Measurements from ENCODE around the gene MAML2.

MAML2 gene

DNA sequence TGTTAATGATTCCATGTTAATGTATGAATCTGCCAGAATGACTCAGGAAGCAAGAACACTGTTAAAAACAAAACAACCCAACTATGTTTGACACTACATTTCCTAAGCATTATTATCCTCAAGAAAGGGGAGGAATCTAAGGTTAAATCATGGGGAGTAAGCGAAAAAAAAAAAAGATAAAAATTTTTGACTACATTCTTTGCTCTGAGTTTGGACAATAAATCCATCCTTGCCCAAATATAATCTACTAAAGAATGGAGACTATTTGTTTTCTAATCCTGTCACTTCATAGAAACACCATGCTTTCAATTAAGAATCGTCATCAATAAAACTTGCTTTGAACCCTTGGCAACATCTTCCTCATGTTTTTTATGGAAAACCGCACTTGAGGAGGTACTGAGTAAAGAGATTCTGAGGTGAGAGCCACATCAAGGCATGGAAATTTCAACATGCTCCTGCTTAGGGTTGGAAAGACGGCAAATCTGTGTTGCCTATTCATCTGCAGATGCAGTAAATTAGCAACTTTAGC is 9.7 kb downstream of the MAML2 start:
- H3K4me3 Mint-ChIP-seq, result no peak overlapping the region
- no peaks in the 10 kb centered on the region for H3K9me3 Mint-ChIP-seq
- H3K27me3 Mint-ChIP-seq, result no peaks in the 10 kb centered on the region
- H3K27ac Mint-ChIP-seq, result no peak overlapping the region
- H3K36me3 Mint-ChIP-seq (ENCODE audit: insufficient read depth), result no peaks in the 10 kb centered on the region
- ATAC-seq (replicated peaks), result no peak
- H3K4me1 Mint-ChIP-seq (ENCODE audit: low read depth in 2 of 2), result peaks cover 31 to 61% of the 10 kb centered on the region in 2 donors
- DNase-seq, result no peak

DNA sequence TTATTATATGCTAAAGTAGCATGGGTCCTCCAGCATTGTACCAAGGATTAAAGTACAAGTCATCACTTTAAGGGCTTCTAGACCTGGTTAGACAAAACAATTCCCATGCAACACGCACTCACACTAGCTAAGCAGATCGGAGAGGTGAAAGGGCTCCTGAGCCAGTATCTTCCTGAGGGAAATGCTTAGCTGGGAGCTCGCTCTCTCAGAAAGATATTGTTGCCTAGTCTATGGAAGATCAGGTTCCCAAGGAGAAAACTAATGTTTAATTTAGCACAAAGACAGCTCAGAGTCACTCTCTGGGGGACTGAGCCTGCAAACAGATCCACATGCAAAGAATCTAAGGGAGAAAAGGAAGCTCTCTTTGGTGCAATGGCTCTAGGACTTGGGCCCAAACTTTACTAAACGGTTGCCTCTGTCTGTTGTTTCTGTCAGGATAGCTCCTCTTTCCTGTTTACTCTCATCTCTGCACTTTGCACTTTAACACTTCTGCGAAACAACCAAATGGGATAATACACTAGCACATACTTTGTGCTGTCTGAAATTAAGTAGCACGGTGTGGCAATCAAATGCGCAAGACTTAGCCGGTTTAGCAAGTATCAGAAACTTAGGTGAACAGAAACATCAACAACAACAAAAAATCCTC is 10.7 kb downstream of the MAML2 start:
- DNase-seq (no peak), ATAC-seq (replicated peaks) (no peak)
- Mint-ChIP-seq H3K27ac (no peak overlapping the region), H3K4me1 (ENCODE audit: low read depth in 2 of 2) (peaks cover 21 to 52% of the 10 kb centered on the region in 2 donors), H3K4me3 (no peak overlapping the region), H3K36me3 (ENCODE audit: insufficient read depth) (no peaks in the 10 kb centered on the region), H3K9me3 (no peaks in the 10 kb centered on the region), H3K27me3 (no peaks in the 10 kb centered on the region)

DNA sequence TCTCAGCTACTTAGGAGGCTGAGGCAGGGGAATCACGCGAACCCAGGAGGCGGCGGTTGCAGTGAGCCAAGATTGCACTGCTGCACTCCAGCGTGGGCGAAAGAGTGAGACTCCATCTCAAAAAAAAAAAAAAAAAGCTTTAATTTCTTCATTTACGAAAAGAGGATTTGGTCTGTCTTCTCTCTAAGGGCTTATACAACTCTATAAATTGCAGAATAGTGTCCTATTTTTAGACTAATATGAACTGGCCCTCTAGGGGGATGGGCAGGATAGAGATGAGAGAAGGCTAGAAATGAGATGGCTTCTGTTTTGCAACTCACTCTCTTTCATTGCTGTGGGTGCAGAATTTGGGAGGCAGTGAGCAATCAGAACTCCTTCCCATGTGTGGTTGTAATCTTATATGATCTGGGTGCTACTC is 11.3 kb downstream of the MAML2 start:
- no peak for ATAC-seq (replicated peaks)
- no peaks in the 10 kb centered on the region for H3K9me3 Mint-ChIP-seq
- H3K27ac Mint-ChIP-seq, result no peak overlapping the region
- peaks cover 22 to 46% of the 10 kb centered on the region in 2 donors for H3K4me1 Mint-ChIP-seq (ENCODE audit: low read depth in 2 of 2)
- no peaks in the 10 kb centered on the region for H3K36me3 Mint-ChIP-seq (ENCODE audit: insufficient read depth)
- no peaks in the 10 kb centered on the region for H3K27me3 Mint-ChIP-seq
- no peak for DNase-seq
- H3K4me3 Mint-ChIP-seq, result no peak overlapping the region

DNA sequence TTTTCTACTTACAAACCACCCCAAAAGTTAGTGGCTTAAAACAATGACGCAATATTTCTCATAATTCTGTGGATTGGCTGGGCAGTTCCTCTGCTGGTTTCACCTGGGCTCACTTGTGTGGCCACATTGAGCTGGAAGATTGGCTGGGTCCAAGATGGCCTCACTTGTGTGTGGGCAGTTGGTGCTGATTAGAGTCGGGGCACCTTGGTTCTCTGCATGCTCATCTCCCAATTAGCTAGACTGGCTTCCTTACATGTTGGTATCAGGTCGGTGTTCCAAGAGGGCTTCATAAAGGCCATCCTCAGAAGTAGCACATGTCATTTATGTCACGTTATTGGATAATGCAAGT is 12.5 kb downstream of the MAML2 start:
- peaks cover 20 to 41% of the 10 kb centered on the region in 2 donors for H3K4me1 Mint-ChIP-seq (ENCODE audit: low read depth in 2 of 2)
- no peak for ATAC-seq (replicated peaks)
- H3K9me3 Mint-ChIP-seq, result no peaks in the 10 kb centered on the region
- H3K27ac Mint-ChIP-seq, result peak overlapping the region in 1 of 2 donors; percentile 44
- no peak overlapping the region for H3K4me3 Mint-ChIP-seq
- DNase-seq, result no peak
- no peaks in the 10 kb centered on the region for H3K27me3 Mint-ChIP-seq
- H3K36me3 Mint-ChIP-seq (ENCODE audit: insufficient read depth), result no peaks in the 10 kb centered on the region

GRCh38 chr11:96329855-96330510 is 13.0 kb downstream of the MAML2 start:
- Mint-ChIP-seq H3K27me3 (no peaks in the 10 kb centered on the region), H3K36me3 (ENCODE audit: insufficient read depth) (no peaks in the 10 kb centered on the region), H3K9me3 (no peaks in the 10 kb centered on the region), H3K4me1 (ENCODE audit: low read depth in 2 of 2) (peaks cover 20 to 39% of the 10 kb centered on the region in 2 donors), H3K27ac (peak overlapping the region in 1 of 2 donors; percentile 44), H3K4me3 (no peak overlapping the region)
- DNase-seq, result no peak
- no peak for ATAC-seq (replicated peaks)

DNA sequence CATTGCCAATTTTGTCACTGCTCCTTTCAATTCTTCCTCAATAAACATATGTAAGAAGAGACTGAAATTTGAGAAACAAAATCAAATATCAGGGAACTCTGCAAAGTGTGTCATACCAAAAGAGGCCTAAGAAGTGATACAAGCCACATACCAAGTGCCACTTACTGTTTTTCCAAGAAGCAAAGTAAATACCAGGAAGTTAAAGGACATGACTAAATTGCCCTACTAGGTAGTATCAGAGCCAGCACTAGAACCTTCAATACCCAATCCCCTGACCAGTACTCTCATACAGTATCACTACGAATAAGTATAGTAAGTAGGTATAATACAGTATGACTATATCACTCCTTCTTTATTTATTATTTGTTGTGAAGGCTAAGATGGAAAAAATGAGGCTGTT is 13.6 kb downstream of the MAML2 start:
- Mint-ChIP-seq H3K27me3 (no peaks in the 10 kb centered on the region), H3K4me3 (no peak overlapping the region), H3K27ac (peak overlapping the region in 1 of 2 donors; percentile 19), H3K4me1 (ENCODE audit: low read depth in 2 of 2) (peaks cover 20 to 35% of the 10 kb centered on the region in 2 donors), H3K36me3 (ENCODE audit: insufficient read depth) (no peaks in the 10 kb centered on the region), H3K9me3 (no peaks in the 10 kb centered on the region)
- DNase-seq (no peak), ATAC-seq (replicated peaks) (no peak)

- Mint-ChIP-seq H3K27ac (peak overlapping the region in 1 of 2 donors; percentile 19), H3K4me1 (ENCODE audit: low read depth in 2 of 2) (peaks cover 20 to 33% of the 10 kb centered on the region in 2 donors), H3K9me3 (no peaks in the 10 kb centered on the region), H3K4me3 (no peak overlapping the region), H3K36me3 (ENCODE audit: insufficient read depth) (no peaks in the 10 kb centered on the region), H3K27me3 (no peaks in the 10 kb centered on the region)
- DNase-seq (no peak), ATAC-seq (replicated peaks) (no peak)
Observed at GRCh38 chr11:96328395-96329010, 14.5 kb downstream of the MAML2 start.

DNA sequence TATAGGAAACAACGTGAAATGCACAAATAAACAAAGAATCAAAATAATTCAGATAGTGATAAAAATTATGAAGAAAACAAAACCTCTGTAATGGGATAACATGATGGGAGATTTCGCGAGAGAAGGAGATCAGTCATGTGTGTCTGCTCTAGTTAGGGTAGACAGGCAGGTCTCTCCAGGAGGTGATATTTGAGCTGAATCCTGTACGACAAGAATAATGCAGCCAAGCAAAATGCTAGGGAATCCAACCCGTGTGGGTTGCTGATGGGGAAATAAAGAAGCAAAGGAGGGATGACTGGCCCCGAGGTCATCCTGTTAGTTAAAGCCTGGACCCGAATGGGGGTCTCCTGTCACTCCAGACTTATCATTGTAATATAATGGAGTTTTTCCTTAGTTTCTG is 16.0 kb downstream of the MAML2 start:
- Mint-ChIP-seq H3K27me3 (no peaks in the 10 kb centered on the region), H3K27ac (no peak overlapping the region), H3K9me3 (no peaks in the 10 kb centered on the region), H3K36me3 (ENCODE audit: insufficient read depth) (no peaks in the 10 kb centered on the region), H3K4me1 (ENCODE audit: low read depth in 2 of 2) (peaks cover 16 to 23% of the 10 kb centered on the region in 2 donors), H3K4me3 (no peak overlapping the region)
- DNase-seq (no peak), ATAC-seq (replicated peaks) (no peak)

DNA sequence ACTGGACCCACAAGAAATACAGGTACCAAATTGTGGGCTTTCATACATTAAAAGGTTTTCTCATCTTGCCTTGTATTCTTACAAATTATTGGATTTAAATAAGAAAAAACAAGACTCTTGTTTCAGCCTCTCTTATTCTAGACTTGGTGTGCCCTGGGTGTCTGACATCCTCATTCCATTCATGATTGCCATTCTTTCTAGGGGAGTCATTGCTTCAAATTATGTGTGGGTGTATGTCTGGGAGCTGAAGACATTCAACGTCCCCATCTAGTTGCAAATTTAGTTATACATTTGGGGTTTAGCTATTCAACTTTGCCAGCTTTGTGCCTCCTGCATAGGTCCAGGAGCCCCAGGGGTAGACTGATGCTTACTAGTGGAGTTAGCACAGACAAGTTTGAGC is 18.1 kb downstream of the MAML2 start:
- H3K27ac Mint-ChIP-seq, result no peak overlapping the region
- no peaks in the 10 kb centered on the region for H3K9me3 Mint-ChIP-seq
- no peaks in the 10 kb centered on the region for H3K27me3 Mint-ChIP-seq
- no peak overlapping the region for H3K4me3 Mint-ChIP-seq
- H3K4me1 Mint-ChIP-seq (ENCODE audit: low read depth in 2 of 2), result peaks cover 18 to 28% of the 10 kb centered on the region in 2 donors
- DNase-seq (no peak), ATAC-seq (replicated peaks) (no peak)
- H3K36me3 Mint-ChIP-seq (ENCODE audit: insufficient read depth), result no peaks in the 10 kb centered on the region

GRCh38 chr11:96323642-96323985 is 19.4 kb downstream of the MAML2 start:
- DNase-seq (no peak), ATAC-seq (replicated peaks) (no peak)
- H3K4me1 Mint-ChIP-seq (ENCODE audit: low read depth in 2 of 2), result peaks cover 21 to 28% of the 10 kb centered on the region in 2 donors
- no peak overlapping the region for H3K4me3 Mint-ChIP-seq
- H3K9me3 Mint-ChIP-seq, result no peaks in the 10 kb centered on the region
- no peaks in the 10 kb centered on the region for H3K36me3 Mint-ChIP-seq (ENCODE audit: insufficient read depth)
- H3K27me3 Mint-ChIP-seq, result no peaks in the 10 kb centered on the region
- H3K27ac Mint-ChIP-seq, result no peak overlapping the region

- Mint-ChIP-seq H3K9me3 (no peaks in the 10 kb centered on the region), H3K27ac (no peak overlapping the region), H3K36me3 (ENCODE audit: insufficient read depth) (no peaks in the 10 kb centered on the region), H3K4me1 (ENCODE audit: low read depth in 2 of 2) (peaks cover 25 to 28% of the 10 kb centered on the region in 2 donors), H3K4me3 (no peak overlapping the region), H3K27me3 (no peaks in the 10 kb centered on the region)
- DNase-seq (no peak), ATAC-seq (replicated peaks) (no peak)
Observed at GRCh38 chr11:96322775-96323641, 20.0 kb downstream of the MAML2 start.

GRCh38 chr11:96321091-96321490 is 21.9 kb downstream of the MAML2 start:
- H3K36me3 Mint-ChIP-seq (ENCODE audit: insufficient read depth), result peaks cover 3% of the 10 kb centered on the region
- no peaks in the 10 kb centered on the region for H3K9me3 Mint-ChIP-seq
- DNase-seq (no peak), ATAC-seq (replicated peaks) (no peak)
- peaks cover 32 to 43% of the 10 kb centered on the region in 2 donors for H3K4me1 Mint-ChIP-seq (ENCODE audit: low read depth in 2 of 2)
- no peak overlapping the region for H3K4me3 Mint-ChIP-seq
- H3K27ac Mint-ChIP-seq, result no peak overlapping the region
- no peaks in the 10 kb centered on the region for H3K27me3 Mint-ChIP-seq

DNA sequence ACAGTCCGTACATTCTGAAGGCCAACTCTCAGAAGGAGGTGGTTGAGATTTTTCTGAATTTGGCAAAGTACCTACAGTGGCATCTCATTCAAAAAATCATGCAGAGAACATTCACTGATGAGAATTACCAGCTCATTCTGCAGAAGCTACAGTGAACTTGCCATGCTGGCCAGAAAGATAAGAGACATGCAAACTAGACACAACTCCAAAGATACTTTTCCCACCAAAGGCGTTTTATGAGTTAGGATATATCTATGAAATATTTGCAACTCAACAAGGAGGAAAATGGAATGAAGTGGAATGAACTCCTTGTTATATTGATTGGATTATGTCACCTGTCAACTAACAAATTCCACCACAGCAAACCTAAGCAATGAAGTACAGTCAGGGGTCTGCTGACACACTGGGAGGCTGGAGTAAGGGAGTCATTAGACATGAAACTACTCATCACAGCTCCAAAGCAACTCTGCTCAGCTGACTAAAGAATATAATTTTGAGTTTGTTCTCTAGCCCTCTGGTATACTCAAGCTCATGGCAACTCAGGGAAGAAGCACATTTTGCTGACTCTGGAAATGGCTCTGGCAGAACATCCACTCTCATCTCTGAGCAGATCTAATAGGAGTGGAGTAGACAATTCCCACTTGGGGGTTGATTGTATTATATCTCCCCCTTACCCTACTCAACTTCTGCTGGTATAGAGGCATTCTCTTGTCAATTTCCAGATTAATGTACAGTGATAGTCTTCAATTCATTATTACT is 22.9 kb downstream of the MAML2 start:
- Mint-ChIP-seq H3K27ac (no peak overlapping the region), H3K9me3 (no peaks in the 10 kb centered on the region), H3K4me1 (ENCODE audit: low read depth in 2 of 2) (peaks cover 34 to 50% of the 10 kb centered on the region in 2 donors), H3K4me3 (no peak overlapping the region), H3K36me3 (ENCODE audit: insufficient read depth) (peaks cover 4% of the 10 kb centered on the region), H3K27me3 (no peaks in the 10 kb centered on the region)
- no peak for DNase-seq
- no peak for ATAC-seq (replicated peaks)

All from effector memory CD8-positive, alpha-beta T cell (primary cell).